Kidney glomerular epithelial cell (primary cell): Measurements from ENCODE around the gene ANKRD33.

Source experiments
- DNase-seq: peaks from one replicate; lab custom pipeline; 2025; lab: John Stamatoyannopoulos, UW

Gene ANKRD33

DNA sequence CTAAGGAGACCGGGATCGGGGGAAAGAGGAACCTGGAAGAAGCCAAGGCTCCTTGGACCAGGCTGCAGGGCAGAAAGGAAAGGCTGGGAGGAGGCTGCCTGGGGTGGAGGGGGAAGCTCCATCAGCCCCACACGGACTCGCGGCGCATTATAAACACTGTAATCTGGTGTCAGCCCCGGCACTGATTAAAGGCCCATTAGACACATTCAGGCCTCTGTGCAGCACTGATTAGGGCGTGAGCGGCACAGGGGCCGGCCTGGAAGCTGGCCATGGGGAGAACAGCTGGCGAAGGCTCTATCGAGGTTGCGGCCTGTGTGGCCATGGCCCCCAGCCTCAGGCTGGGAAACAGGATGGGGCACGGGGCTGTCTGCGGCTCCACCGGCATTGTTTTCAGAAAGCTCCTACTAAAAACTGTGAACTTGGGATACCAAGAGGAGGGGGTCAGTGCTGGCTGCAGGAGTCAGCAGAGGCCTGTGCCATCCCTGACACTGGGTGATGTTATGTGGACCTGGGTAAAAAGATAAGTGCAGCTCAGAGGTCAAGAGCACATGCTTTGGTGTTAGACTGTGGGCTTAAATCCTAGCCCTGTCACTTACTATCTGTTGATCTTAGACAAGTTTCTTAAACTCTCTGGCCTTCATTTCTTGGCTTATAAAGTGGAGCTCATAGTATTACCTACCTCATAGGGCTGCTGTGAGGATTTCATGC, 30.0 kb downstream of the ANKRD33 start:
- DNase-seq: no peak

GRCh38 chr12:51920046-51920445, 32.1 kb downstream of the ANKRD33 start:
- no peak for DNase-seq

DNA sequence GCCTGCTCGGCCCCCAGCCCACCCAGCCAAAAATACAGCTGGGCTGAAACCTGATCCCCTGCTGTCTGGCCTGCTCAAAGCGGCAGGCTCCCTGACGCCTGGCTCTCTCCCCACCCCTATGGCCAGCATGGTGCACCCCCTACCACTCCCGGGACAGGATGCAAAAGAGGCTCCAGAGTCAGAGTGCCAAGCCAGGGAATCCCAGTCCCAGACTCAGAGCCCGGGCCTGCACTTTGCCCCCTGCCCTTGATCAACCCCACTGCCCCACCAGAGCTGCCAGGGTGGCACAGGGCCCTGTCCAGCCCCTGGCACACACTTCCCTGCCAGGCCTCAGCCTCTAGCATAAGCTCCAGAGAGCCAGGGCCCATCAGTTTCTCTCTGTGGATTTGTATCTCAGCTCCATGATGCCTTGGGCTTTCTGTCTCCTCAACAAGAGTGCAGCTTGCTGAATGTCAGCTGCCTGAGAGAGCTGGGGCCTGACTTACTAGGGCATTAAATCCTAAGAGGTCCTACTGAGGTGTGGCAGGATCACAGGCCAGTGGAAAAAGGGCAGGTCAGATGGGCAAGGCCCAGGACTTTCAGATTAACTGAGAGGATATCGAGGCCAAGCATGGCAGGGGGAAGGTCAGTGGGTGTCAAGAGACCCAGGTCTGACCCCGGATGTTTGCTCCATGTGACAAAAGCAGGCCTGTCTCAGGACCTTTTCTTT, 33.3 kb downstream of the ANKRD33 start:
- DNase-seq: no peak

DNA sequence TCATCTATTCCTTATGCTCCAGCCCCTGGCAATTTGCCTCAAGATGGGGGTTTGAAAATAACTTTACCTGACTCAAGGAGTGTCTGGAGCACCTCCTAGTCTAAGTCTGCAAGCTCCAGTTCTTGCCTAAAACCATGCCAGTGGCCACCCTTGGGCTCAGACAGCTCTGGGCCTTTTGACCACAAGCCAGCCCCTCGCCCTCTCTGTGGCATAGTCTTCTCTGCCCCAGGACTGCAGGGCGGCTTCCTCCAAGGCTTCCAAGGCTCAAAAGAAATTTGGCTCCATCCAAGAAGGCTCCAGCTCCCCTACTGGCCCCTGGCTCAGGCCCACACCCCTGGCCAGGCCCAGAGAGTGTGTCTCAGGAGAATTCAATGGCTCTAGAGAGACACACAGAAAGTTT, 34.2 kb downstream of the ANKRD33 start:
- DNase-seq: no peak

DNA sequence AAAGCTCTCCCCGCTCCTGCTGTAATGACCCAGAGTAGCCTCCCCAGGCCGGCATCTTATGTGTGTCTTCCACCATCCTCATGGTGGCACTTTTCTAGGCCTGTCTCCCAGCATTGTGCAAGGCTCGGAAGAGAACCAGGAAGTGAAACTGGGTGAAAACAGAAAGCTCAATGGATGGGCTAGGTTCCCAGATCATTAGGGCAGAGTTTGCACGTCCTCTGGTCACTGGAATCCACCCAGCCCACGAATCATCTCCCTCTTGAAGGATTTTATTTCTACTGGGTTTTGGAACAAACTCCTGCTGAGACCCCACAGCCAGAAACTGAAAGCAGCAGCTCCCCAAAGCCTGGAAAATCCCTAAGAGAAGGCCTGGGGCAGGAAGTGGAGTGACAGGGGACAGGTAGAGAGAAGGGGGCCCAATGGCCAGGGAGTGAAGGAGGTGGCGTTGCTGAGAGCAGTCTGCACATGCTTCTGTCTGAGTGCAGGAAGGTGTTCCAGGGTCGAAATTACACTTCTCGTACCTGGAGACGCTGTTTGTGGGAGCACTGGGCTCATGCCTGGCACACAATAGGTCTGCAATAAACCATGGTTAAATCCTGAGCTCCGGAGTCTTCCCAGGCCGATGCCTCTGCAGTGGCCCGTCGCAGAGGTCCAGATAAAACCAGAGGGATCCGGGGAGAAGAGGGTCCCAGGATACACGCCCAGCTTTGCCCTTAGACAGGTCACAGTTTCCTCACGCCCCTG, 35.0 kb downstream of the ANKRD33 start:
- DNase-seq: no peak

- no peak for DNase-seq
Measured at GRCh38 chr12:51923506-51924365, 35.8 kb downstream of the ANKRD33 start.

DNA sequence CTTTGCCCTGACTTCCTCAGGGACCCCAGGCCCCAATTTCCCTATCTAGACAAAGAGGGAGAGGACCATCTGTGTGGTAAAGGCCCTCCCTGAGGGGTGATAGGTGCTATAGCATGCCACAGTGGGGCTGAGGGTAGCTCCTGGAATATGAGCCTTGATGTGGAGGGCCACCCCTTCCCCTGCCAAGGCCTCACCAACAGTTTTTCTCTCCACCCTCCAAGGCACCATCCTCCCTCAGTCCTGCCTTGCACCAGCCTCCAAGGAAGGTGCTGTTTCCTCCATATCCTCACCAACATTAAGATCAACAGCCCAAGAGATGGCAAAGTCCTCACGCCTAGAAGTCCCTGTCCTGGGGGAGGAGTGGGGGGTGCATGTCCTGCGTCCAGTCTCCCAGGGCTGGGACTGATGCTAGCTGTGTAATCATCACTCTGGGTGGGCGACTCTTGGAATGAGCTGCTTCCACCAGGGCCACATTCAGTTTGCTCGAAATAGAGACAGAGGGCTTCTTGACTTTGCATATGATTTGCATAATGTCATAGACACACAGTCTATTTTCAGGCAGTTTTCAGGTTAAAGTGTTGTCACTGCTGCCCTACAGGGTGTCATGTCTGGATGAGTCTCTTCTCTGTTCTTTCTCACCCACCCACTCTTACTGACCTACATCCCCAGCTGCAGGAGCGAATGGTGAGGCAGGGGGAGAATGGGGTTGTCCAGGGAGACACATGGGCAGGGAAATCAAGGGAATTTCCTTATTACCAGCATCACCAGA, 36.8 kb downstream of the ANKRD33 start:
- no peak for DNase-seq

DNA sequence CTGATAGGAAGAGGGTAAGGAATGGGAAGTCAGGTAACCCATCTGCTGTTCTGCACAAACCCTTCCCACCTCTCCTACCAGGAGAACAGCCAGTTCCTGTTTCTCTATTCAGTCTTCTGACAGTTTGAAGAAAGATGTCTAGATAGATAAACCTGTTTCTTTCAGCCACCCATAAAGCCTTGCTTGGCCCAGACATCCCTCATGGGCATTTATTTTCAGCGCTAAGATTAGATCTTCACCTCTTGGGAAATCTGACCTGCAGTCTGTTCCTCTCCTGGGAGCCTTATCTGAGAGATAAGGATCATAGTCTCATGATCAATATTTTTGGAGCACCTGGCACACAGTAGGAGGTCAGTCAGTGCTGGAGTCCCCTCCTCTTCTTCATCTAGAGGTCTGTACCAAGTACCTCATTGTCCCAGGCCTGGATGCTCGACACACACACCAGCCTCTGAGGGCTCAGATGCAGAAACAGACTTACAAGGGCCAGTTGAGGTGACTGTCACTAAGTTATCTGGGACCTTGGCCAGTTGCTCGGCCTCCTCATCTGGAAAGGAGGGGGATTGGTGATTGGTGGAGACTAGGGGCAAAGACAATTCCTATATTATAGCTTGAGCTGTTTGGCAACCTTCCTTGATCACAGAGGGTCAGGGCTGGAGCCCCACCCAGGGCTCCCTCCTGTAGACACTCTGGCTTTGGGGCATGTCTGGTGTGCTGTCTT, 37.6 kb downstream of the ANKRD33 start:
- no peak for DNase-seq

- DNase-seq: no peak
Measured at GRCh38 chr12:51926064-51926632, 38.2 kb downstream of the ANKRD33 start.

DNA sequence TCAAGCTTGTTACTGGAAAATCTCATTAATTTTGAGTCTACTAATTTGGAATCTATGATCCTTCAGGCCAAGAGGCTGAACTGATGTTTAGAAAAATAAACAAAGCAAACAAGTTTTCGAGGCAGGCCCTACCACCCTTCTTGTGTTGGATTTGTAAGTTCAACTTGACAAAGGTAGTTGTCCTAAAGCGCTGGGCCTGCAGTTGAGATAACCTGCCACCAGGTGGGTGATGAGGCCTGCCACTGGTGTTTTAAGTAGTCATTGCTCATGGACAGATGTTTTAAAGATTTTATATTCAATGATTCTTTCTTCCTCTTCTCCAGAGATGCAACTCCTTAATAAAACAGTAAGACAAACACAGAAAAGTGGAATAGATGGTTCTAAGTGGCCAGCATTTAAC, 38.8 kb downstream of the ANKRD33 start:
- no peak for DNase-seq

GRCh38 chr12:51932218-51933076, 44.5 kb downstream of the ANKRD33 start:
- no peak for DNase-seq

GRCh38 chr12:51934080-51934479, 46.2 kb downstream of the ANKRD33 start:
- no peak for DNase-seq

GRCh38 chr12:51937926-51938325, 50.0 kb downstream of the ANKRD33 start:
- no peak for DNase-seq

- no peak for DNase-seq
Measured at GRCh38 chr12:51938726-51939125, 50.8 kb downstream of the ANKRD33 start.

DNA sequence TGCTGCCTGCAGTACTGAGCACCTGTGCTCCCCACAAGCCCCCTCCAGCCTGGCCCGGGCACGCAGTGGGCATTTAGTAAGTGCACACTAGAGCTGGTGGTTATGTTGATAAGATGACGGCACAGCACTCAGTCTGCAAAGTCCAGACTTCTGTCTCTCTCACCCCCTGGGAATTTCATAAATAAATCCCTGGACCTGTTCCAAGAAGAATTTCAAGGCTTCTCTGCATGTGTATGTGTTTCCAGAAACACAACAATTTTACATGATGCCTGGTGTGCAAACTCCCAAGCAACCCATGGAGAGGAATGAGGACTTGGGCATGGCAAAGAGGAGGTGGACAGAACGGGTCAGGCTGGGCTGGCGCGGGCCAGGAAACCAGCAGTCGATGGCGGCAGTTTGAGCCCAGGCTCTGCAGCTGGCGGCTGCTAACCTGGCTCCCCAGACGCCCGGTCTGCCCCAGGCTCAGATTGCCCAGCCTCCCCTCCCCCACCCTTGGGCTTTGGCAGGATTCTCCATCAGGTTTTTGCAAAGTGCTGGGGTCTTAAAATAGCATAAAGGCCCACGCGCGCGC, 53.2 kb downstream of the ANKRD33 start:
- no peak for DNase-seq
